ENCODE measurements around the gene XXYLT1. TPM values are rescaled to one million over a fixed set of nuclear protein-coding genes. Genes with fewer than 3 reads are reported as not detected.

The XXYLT1 gene
- total and polyA plus RNA-seq, 2 of the 8 experiments (the other 6 are each of a cell fraction or from before 2014, with no cell fraction given) = 18.9 to 23.8 TPM

GRCh38 chr3:195115600-195116406 is 155.2 kb downstream of the XXYLT1 start (continued):
- TF ChIP-seq CHD7 (IDR thresholded peaks at IDR 0.05; ENCODE audit: insufficient replicate concordance, low read length) (no peak), SUZ12 (IDR thresholded peaks at IDR 0.05; ENCODE audit: low read length) (no peak), CBX5 (IDR thresholded peaks at IDR 0.05; ENCODE audit: low read depth, low read length) (no peak), POLR2AphosphoS5 (IDR thresholded peaks at IDR 0.05; ENCODE audit: low read depth, low read length) (no peak), MAFK (IDR thresholded peaks at IDR 0.05; ENCODE audit: low read depth, low read length) (no peak), SP4 (IDR thresholded peaks at IDR 0.05; ENCODE audit: low read length) (no peak), RFX5 (IDR thresholded peaks at IDR 0.05; ENCODE audit: borderline replicate concordance, low read depth, low read length) (no peak), BACH1 (IDR thresholded peaks at IDR 0.05; ENCODE audit: low read length) (no peak), RXRA (IDR thresholded peaks at IDR 0.05; ENCODE audit: insufficient read depth, low read depth, low read length) (no peak), CBX8 (IDR thresholded peaks at IDR 0.05; ENCODE audit: borderline replicate concordance, low read depth, low read length) (no peak), BRCA1 (IDR thresholded peaks at IDR 0.05; ENCODE audit: low read depth, low read length) (no peak)
